ENCODE data around the gene IKZF1.

Gene IKZF1

GRCh38 chr7:50347693-50348092 lies 43.2 kb downstream of the IKZF1 start:
- no peak overlapping the region for H3K27ac ChIP-seq
- no peak for TF ChIP-seq CTCF (conservative IDR thresholded peaks at IDR 0.05)

- TF ChIP-seq CTCF (conservative IDR thresholded peaks at IDR 0.05): no peak
- no peak overlapping the region for H3K27ac ChIP-seq
Measured at GRCh38 chr7:50348469-50349162, 44.1 kb downstream of the IKZF1 start.

GRCh38 chr7:50349399-50349798 lies 44.9 kb downstream of the IKZF1 start:
- TF ChIP-seq CTCF (conservative IDR thresholded peaks at IDR 0.05): no peak
- H3K27ac ChIP-seq: no peak overlapping the region

- no peak overlapping the region for H3K27ac ChIP-seq
- TF ChIP-seq CTCF (conservative IDR thresholded peaks at IDR 0.05): no peak
Measured at GRCh38 chr7:50349963-50350944, 45.7 kb downstream of the IKZF1 start.

GRCh38 chr7:50351267-50351666 lies 46.8 kb downstream of the IKZF1 start:
- no peak overlapping the region for H3K27ac ChIP-seq
- no peak for TF ChIP-seq CTCF (conservative IDR thresholded peaks at IDR 0.05)

GRCh38 chr7:50352282-50352681 lies 47.8 kb downstream of the IKZF1 start:
- H3K27ac ChIP-seq: no peak overlapping the region
- TF ChIP-seq CTCF (conservative IDR thresholded peaks at IDR 0.05): no peak

- no peak overlapping the region for H3K27ac ChIP-seq
- no peak for TF ChIP-seq CTCF (conservative IDR thresholded peaks at IDR 0.05)
Measured at GRCh38 chr7:50352751-50353150, 48.2 kb downstream of the IKZF1 start.
